IMR-90 (cell line): ENCODE data around the gene SCFD1. TPM values are rescaled to one million over a fixed set of nuclear protein-coding genes. Genes with fewer than 3 reads are reported as not detected.
"Not testable (repeated sequence)": the region's sequence is repeated elsewhere in the genome, so short reads cannot be mapped to it uniquely, and the experiment has no call there.

Experiments used
- ATAC-seq: fragments of 200-7000 bp; cut with Tn5 transposase; 2 replicates; pipeline ENCODE4 v1.9.1; 2020; ENCODE audit warnings: low read depth, mild to moderate bottlenecking, moderate library complexity
- BruUV-seq: library from RNA; stranded (reverse); fragments of 400-500 nt; replicated peaks from 2 replicates; lab custom pipeline; 2021; lab: Mats Ljungman, UMichigan
- CTCF ChIA-PET: fragments of 300-600 bp; formaldehyde crosslinking; extraction: SDS; loops from one replicate; lab custom pipeline; 2021; ENCODE audit warnings: antibody characterized with exemption; lab: Yijun Ruan, JAX
- POLR2A ChIA-PET: fragments of 300-600 bp; sonication (Branson Sonifier 250); formaldehyde crosslinking; loops from one replicate; lab custom pipeline; 2022; ENCODE audit warnings: antibody characterized with exemption; ENCODE audit not compliant: unreplicated experiment; lab: Charles Lee
- DNase-seq: peaks from one replicate; pipeline ENCODE4 v3.0.0; 2013
- H2AFZ ChIP-seq: replicated peaks from 2 replicates; pipeline ENCODE3; 2013; ENCODE audit warnings: low read length, mild to moderate bottlenecking; ENCODE audit not compliant: poor library complexity
- H2AK5ac ChIP-seq: 2 replicates; pipeline ENCODE4 v1.6.1; 2013; ENCODE audit warnings: low read depth, low read length, inconsistent platforms
- H2AK9ac ChIP-seq: replicated peaks from 2 replicates; pipeline ENCODE3; 2013; ENCODE audit warnings: mild to moderate bottlenecking, low read depth, low read length, moderate library complexity; ENCODE audit not compliant: poor library complexity
- H2BK120ac ChIP-seq: 2 replicates; pipeline ENCODE4 v1.6.1; 2013; ENCODE audit warnings: low read depth, low read length, inconsistent platforms
- H2BK15ac ChIP-seq: 3 replicates; pipeline ENCODE4 v1.6.1; 2013; ENCODE audit warnings: low read depth, low read length, inconsistent platforms
- H2BK20ac ChIP-seq: 2 replicates; pipeline ENCODE4 v1.6.1; 2013; ENCODE audit warnings: low read depth, mild to moderate bottlenecking, inconsistent platforms, low read length, moderate library complexity
- H2BK5ac ChIP-seq: 2 replicates; pipeline ENCODE4 v1.6.1; 2013; ENCODE audit warnings: mild to moderate bottlenecking, low read depth, low read length, inconsistent platforms; ENCODE audit not compliant: poor library complexity, severe bottlenecking
- H3K14ac ChIP-seq: replicated peaks from 2 replicates; pipeline ENCODE4 v1.6.1; 2013; ENCODE audit warnings: low read depth, low read length, inconsistent platforms
- H3K18ac ChIP-seq: 2 replicates; pipeline ENCODE4 v1.6.1; 2013; ENCODE audit warnings: low read depth, low read length, control low read depth
- H3K23ac ChIP-seq: 2 replicates; pipeline ENCODE4 v1.6.1; 2013; ENCODE audit warnings: low read depth, low read length, inconsistent platforms
- H3K27ac ChIP-seq: 2 replicates; pipeline ENCODE4 v1.5.1; 2013; ENCODE audit warnings: mild to moderate bottlenecking, control low read depth, low read length; ENCODE audit not compliant: insufficient read depth
- H3K27me3 ChIP-seq: 2 replicates; pipeline ENCODE4 v1.6.1; 2013; ENCODE audit warnings: low read length; ENCODE audit not compliant: control insufficient read depth, insufficient read depth
- H3K36me3 ChIP-seq: 2 replicates; pipeline ENCODE4 v1.6.1; 2013; ENCODE audit warnings: low read length, mixed read lengths; ENCODE audit not compliant: control insufficient read depth, insufficient read depth
- H3K4ac ChIP-seq: 2 replicates; pipeline ENCODE4 v1.6.1; 2013; ENCODE audit warnings: low read depth, low read length, inconsistent platforms
- H3K4me1 ChIP-seq: 2 replicates; pipeline ENCODE4 v1.6.1; 2013; ENCODE audit warnings: low read length, mixed read lengths; ENCODE audit not compliant: control insufficient read depth, insufficient read depth
- H3K4me2 ChIP-seq: 2 replicates; pipeline ENCODE4 v1.6.1; 2013; ENCODE audit warnings: low read depth, mild to moderate bottlenecking, control low read depth, low read length, moderate library complexity
- H3K4me3 ChIP-seq: 2 replicates; pipeline ENCODE4 v1.5.1; 2013; ENCODE audit warnings: low read depth, mild to moderate bottlenecking, control low read depth, low read length, moderate library complexity; ENCODE audit not compliant: insufficient read depth
- H3K56ac ChIP-seq: 2 replicates; pipeline ENCODE4 v1.6.1; 2013; ENCODE audit warnings: low read length, inconsistent platforms; ENCODE audit not compliant: insufficient read depth; ENCODE audit errors: extremely low read depth
- H3K79me1 ChIP-seq, 2 experiments: 2 replicates each; pipeline ENCODE4 v1.6.1; 2013; ENCODE audit warnings: low read length in 2 of 2, inconsistent platforms in 1 of 2, low read depth in 1 of 2
- H3K9ac ChIP-seq: 2 replicates; pipeline ENCODE4 v1.6.1; 2013; ENCODE audit warnings: low read depth, low read length, control low read depth
- H3K9me1 ChIP-seq: 2 replicates; pipeline ENCODE4 v1.6.1; 2013; ENCODE audit warnings: low read length, inconsistent platforms; ENCODE audit not compliant: insufficient read depth
- H3K9me3 ChIP-seq: 2 replicates; pipeline ENCODE4 v1.6.1; 2013; ENCODE audit warnings: low read length; ENCODE audit not compliant: control insufficient read depth, insufficient read depth
- H4K20me1 ChIP-seq: 2 replicates; pipeline ENCODE4 v1.6.1; 2013; ENCODE audit warnings: low read length, inconsistent platforms; ENCODE audit not compliant: insufficient read depth
- H4K5ac ChIP-seq: 2 replicates; pipeline ENCODE4 v1.6.1; 2013; ENCODE audit warnings: mild to moderate bottlenecking, low read depth, low read length, control low read depth
- H4K8ac ChIP-seq, 2 experiments: 2 replicates each; pipeline ENCODE4 v1.6.1; 2013; ENCODE audit warnings: low read depth in 2 of 2, low read length in 2 of 2, control low read depth in 1 of 2, inconsistent platforms in 1 of 2
- H4K91ac ChIP-seq: 2 replicates; pipeline ENCODE4 v1.6.1; 2013; ENCODE audit warnings: low read depth, low read length, inconsistent platforms; ENCODE audit not compliant: insufficient read depth
- WGBS, 2 experiments: methylation state at CpG; one replicate each; pipeline versions ENCODE4 v1.1.5 to v1.1.7; 2013; ENCODE audit warnings: missing lambda C conversion rate in 2 of 2; ENCODE audit not compliant: insufficient read length in 1 of 2; ENCODE audit errors: extremely low coverage in 2 of 2; 5-methylcytosine and 5-hydroxymethylcytosine counted together
- dilution Hi-C: fragments of 300-500 bp; cut with HindIII; formaldehyde crosslinking; loops from one replicate; pipeline ENCODE4 v1.14.3; 2018; ENCODE audit warnings: low sequenced_read_pairs; ENCODE audit not compliant: unreplicated experiment
- in situ Hi-C: fragments of 300-500 bp; cut with MboI; formaldehyde crosslinking; loops from 3 replicates; pipeline ENCODE4 v1.14.3; 2019; ENCODE audit warnings: low sequenced_read_pairs, inconsistent platforms, mixed read lengths
- intact Hi-C: fragments of 100-400 bp; cut with micrococcal nuclease; formaldehyde crosslinking; loops from 2 replicates; pipeline ENCODE4 v1.10.0; 2022
- polyA plus RNA-seq, 3 experiments: library from polyadenylated mRNA; depleted of rRNA; stranded (reverse); fragments of >200 nt; gene quantifications; 2 replicates each; pipeline ENCODE4 v1.2.3, GENCODE V29; 2012; ENCODE audit warnings: low replicate concordance in 1 of 3
- total RNA-seq: library from RNA; depleted of rRNA; stranded (reverse); fragments of >200 nt; gene quantifications from 2 replicates; pipeline ENCODE4 v1.2.3, GENCODE V29; 2012

Gene SCFD1
- total and polyA plus RNA-seq, 2 of the 4 experiments (the other 2 are of a cell fraction) = 51.4 to 74.0 TPM

GRCh38 chr14:30690487-30691355, 68.6 kb downstream of the SCFD1 start:
- ATAC-seq, H3K4me1 ChIP-seq, H4K20me1 ChIP-seq, H3K23ac ChIP-seq, H2BK20ac ChIP-seq, H4K5ac ChIP-seq, H3K18ac ChIP-seq, H3K9me3 ChIP-seq, H2BK15ac ChIP-seq, dilution Hi-C loops, H3K27ac ChIP-seq, DNase-seq, H2AK9ac ChIP-seq, BruUV-seq, H3K27me3 ChIP-seq, H3K9ac ChIP-seq, H3K56ac ChIP-seq, POLR2A ChIA-PET, in situ Hi-C loops, intact Hi-C loops, H2BK5ac ChIP-seq, H3K14ac ChIP-seq, H3K9me1 ChIP-seq, H2AFZ ChIP-seq, H2BK120ac ChIP-seq, H3K4ac ChIP-seq, H2AK5ac ChIP-seq, H4K91ac ChIP-seq, H4K8ac ChIP-seq, H3K36me3 ChIP-seq: not testable (repeated sequence)
- no CpG with 5 or more reads among the region's 28 CpGs for WGBS, 2 experiments
- Histone ChIP-seq H3K4me3 (peak overlapping the region; percentile 27), H3K79me1 (peaks cover 10 to 11% of the 10 kb centered on the region in 2 experiments), H3K4me2 (0 out of 2 replicates have a peak overlapping the region, but pooled peaks have one; percentile 40)
- CTCF ChIA-PET = interaction anchor here (0.5 kb wide), 1 partner anchor 285 kb away, joined by 3 read pairs; no protein-coding TSS in a partner anchor
